ENCODE data around the gene ADAMTSL1.
A peak's percentile ranks its signal among the peaks of the same experiment; 100 is the strongest.

Gene ADAMTSL1

DNA sequence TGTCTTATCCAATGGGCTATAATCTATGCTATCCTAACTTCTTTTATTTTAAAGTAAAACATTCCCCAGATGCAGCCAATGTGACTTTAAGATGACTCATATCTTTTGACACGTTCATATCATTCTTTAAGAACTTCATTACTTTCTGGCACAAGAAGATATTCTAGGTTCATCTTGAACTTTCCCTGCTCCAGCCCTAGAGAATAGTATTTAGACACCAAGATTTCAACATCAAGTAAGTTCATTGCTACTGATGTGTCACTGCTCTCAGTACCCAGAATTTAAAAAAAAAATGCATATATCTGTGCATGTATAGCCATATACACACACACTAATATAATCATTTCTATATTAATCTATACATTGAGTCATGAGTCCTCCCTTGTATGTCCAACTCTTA, 383.8 kb downstream of the ADAMTSL1 start:
- DNase-seq (ENCODE audit: low read depth): peak; percentile 79
- TF ChIP-seq, protein P1, sequence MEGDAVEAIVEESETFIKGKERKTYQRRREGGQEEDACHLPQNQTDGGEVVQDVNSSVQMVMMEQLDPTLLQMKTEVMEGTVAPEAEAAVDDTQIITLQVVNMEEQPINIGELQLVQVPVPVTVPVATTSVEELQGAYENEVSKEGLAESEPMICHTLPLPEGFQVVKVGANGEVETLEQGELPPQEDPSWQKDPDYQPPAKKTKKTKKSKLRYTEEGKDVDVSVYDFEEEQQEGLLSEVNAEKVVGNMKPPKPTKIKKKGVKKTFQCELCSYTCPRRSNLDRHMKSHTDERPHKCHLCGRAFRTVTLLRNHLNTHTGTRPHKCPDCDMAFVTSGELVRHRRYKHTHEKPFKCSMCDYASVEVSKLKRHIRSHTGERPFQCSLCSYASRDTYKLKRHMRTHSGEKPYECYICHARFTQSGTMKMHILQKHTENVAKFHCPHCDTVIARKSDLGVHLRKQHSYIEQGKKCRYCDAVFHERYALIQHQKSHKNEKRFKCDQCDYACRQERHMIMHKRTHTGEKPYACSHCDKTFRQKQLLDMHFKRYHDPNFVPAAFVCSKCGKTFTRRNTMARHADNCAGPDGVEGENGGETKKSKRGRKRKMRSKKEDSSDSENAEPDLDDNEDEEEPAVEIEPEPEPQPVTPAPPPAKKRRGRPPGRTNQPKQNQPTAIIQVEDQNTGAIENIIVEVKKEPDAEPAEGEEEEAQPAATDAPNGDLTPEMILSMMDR (conservative IDR thresholded peaks at IDR 0.05; ENCODE audit: low read length): no peak
- H3K4me3 ChIP-seq (ENCODE audit: low read length): no peak overlapping the region

DNA sequence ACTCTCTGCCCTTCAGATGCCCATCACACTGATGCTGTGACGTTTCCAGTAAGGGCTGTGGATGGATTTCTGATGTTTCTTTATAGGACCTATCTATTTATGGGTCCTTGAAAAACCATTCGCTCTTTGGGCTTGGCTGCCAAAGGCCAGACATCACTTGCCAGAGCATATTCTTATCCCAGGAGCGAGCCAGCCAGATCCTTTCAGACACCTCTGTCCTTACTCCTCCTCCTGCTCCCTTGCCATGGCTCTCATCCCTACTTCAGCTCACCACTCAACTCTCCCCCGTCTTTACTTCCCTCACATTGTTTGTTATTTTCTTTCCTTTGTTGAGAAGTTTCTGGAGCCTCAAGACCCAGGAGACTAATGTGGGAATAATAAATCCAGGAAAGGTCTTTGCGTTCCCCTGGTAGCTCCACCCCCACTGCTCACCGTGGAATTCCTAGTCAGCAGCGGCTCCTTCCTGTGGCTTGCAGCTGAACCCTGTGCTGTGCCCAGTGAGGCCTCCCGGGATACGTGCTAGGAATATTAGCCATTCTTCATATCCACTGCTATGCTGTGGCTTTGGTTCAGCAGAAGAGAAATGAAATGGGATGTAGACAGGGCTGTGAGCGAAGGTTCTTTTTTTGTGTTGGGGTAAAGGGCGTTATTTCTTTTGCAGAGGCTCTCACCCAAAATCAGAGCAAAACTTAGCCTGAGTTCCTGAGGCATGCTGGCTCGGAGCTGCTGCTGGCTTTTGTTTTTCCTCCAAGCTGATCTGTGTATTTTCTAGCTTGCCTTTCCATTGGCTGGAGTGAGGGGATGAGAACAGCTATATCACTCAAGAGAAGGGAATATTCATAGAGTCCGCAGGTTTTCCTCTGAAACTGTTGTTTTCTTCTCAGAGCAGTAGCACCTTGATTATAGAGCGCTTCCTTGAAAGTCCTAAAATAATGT, 387.9 kb downstream of the ADAMTSL1 start:
- TF ChIP-seq, protein P1 (conservative IDR thresholded peaks at IDR 0.05; ENCODE audit: low read length): peak; percentile 26
- no peak overlapping the region for H3K4me3 ChIP-seq (ENCODE audit: low read length)
- DNase-seq (ENCODE audit: low read depth): peak; percentile 83

DNA sequence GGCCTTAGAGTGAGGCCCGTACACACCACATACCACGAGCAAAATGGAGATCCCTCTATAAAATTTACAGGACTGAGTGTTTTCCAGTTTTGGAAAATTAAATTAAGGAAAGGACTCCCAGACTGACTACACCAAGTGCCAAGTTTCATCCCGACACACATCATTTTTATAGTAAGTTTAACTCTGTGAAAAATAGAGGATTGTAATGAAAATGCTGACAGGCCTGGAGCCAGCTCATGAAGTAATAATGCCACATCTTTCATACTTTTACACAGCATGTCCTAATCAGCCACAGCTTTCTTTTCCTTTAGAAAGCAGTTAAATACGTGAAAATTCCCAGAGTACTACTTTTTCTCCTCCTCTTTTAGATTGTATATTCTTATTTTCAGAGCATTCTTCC, 389.8 kb downstream of the ADAMTSL1 start:
- peak; percentile 72 for DNase-seq (ENCODE audit: low read depth)
- TF ChIP-seq, protein P1 (conservative IDR thresholded peaks at IDR 0.05; ENCODE audit: low read length): no peak

DNA sequence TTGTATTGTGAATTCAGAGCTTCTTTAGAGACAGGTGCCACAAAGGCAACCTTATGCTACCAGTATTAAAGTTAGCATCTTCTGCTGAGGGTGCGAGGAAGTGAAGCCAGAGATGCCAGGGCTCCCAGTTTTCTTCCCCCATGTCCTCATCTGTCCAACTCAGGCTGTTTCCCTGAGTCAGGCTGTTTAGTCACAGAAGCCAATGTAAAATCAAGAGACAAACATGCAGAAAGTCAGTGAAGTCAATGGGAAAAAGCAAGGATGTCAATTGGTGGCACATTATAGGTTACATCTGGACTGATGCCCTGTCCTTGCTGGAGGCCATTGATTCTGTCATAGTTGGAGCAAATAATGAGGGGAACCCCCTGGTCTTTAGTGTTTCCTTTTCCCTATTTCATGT, 390.6 kb downstream of the ADAMTSL1 start:
- no peak overlapping the region for H3K4me3 ChIP-seq (ENCODE audit: low read length)
- DNase-seq (ENCODE audit: low read depth): peak; percentile 23
- TF ChIP-seq, protein P1 (conservative IDR thresholded peaks at IDR 0.05; ENCODE audit: low read length): no peak

More for the DNA sequence above, 389.8 kb downstream of the ADAMTSL1 start:
- H3K4me3 ChIP-seq (ENCODE audit: low read length): no peak overlapping the region

DNA sequence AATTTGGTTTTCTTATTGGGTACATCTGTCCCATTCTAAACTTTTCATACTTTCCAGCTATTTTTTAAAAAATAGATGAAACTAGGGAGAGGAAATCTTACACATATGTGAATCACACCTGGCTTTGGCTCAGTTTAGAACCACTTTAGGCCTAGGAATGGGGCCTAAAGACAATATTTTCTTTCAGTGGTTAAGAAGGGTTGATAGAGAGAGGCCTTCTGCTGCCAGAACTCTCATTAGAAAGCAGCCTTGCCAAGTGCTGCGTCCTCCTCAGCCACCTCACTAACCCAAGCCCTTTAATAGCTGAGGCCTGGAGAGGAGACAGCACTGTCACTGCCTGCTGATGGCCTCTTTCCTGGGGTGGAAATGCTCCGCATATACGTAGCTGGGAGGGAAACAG, 391.6 kb downstream of the ADAMTSL1 start:
- H3K4me3 ChIP-seq (ENCODE audit: low read length): no peak overlapping the region
- peak; percentile 24 for DNase-seq (ENCODE audit: low read depth)
- TF ChIP-seq, protein P1 (conservative IDR thresholded peaks at IDR 0.05; ENCODE audit: low read length): no peak

DNA sequence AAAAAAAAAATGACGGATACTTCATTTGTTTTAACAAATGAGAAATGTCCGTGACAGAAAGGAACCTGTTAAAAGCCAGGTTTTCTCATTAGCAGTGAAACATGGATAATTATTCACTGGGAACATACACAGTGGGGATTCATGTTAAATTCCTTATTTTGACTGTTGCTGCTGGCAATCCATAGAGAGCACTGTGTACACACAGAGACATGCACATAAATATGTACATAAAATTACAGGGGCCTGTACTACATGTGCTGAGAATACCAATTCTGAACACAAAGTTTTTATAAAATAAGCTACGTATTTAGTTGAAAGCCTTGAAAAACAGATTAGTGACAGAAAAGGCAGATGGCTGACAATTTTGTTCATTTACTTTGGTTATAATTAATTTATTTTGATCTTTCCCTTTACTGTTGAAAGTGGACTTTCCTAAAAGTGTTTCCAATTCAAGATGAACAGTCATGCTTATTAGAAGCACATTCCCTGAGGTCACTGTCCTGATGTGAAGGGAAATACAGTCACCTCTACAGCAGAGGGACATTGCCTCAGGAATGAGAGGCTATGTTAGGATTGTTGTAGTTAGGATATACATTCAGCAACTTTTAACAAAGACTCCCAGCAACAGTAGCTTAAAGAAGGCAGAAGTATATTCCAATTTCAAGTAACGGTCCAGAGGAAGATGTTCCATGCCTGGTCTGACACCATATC, 392.3 kb downstream of the ADAMTSL1 start:
- TF ChIP-seq, protein P1 (conservative IDR thresholded peaks at IDR 0.05; ENCODE audit: low read length): no peak
- DNase-seq (ENCODE audit: low read depth): peak; percentile 11
- H3K4me3 ChIP-seq (ENCODE audit: low read length): no peak overlapping the region
